GM13976 (cell line): ENCODE data around the gene LHFPL3.

ENCODE experiments used
- DNase-seq: peaks from one replicate; pipeline ENCODE4 v3.0.0; 2012; ENCODE audit warnings: low spot score
- in situ Hi-C: fragments of 300-500 bp; cut with MboI; formaldehyde crosslinking; loops from one replicate; pipeline ENCODE4 v1.12.0; 2022; ENCODE audit warnings: low sequenced_read_pairs, mixed read lengths, inconsistent platforms; ENCODE audit not compliant: unreplicated experiment
- TF ChIP-seq, protein P1 (sequence below): IDR thresholded peaks from 2 replicates; pipeline ENCODE4 v1.5.1; 2012; ENCODE audit warnings: borderline replicate concordance, mild to moderate bottlenecking; ENCODE audit not compliant: insufficient read depth; ENCODE audit errors: extremely low read depth, missing control alignments, control extremely low read depth

Gene LHFPL3

DNA sequence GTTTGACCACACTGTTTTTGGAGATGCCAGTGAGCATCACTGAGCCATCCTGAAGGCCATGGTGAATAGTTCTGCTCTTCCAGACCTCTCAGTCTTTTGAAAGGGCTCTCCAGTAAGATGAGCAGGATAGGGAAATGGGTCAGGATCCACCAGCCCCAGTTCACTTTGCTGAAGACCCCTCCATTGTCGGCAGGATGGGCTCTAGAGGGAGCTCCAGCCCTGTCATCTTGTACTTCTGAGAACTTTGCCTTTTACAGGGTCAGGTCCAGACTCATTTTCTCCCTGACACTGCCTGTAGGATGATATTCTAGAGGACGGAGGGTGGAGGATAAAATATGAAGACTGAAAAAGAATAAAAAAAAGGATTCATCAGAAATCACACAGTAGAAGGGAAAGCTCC lies 13.1 kb downstream of the LHFPL3 start:
- DNase-seq, result no peak
- TF ChIP-seq, protein P1, sequence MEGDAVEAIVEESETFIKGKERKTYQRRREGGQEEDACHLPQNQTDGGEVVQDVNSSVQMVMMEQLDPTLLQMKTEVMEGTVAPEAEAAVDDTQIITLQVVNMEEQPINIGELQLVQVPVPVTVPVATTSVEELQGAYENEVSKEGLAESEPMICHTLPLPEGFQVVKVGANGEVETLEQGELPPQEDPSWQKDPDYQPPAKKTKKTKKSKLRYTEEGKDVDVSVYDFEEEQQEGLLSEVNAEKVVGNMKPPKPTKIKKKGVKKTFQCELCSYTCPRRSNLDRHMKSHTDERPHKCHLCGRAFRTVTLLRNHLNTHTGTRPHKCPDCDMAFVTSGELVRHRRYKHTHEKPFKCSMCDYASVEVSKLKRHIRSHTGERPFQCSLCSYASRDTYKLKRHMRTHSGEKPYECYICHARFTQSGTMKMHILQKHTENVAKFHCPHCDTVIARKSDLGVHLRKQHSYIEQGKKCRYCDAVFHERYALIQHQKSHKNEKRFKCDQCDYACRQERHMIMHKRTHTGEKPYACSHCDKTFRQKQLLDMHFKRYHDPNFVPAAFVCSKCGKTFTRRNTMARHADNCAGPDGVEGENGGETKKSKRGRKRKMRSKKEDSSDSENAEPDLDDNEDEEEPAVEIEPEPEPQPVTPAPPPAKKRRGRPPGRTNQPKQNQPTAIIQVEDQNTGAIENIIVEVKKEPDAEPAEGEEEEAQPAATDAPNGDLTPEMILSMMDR, result no peak
- in situ Hi-C loops, result no loop called here

GRCh38 chr7:104352736-104353135 lies 24.3 kb downstream of the LHFPL3 start:
- TF ChIP-seq, protein P1, result no peak
- no peak for DNase-seq
- in situ Hi-C loops, result no loop called here

DNA sequence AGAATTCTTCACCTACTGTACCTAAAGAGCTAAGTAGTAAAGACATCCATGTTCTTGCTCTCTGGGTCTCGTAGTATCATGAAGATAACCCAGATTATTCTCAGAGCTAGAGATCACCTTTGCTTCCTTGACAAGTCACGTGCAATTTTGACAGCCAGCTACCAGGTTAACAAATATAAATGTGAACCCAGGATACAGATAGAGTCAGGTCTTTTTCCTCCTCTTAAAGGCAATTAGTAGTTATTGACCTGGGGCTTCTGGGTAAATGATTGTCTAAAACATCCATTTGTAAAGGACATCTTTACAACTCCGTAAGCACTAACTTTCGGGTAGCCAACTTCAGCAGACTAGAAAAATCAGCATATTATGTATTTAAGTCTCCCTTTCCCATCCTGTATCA lies 28.8 kb downstream of the LHFPL3 start:
- in situ Hi-C loops, result no loop called here
- no peak for DNase-seq
- TF ChIP-seq, protein P1, result no peak

- TF ChIP-seq, protein P1, result no peak
- DNase-seq, result no peak
- in situ Hi-C loops, result no loop called here
Measured at GRCh38 chr7:104358446-104359132, 30.2 kb downstream of the LHFPL3 start.

GRCh38 chr7:104362756-104363155 lies 34.4 kb downstream of the LHFPL3 start:
- TF ChIP-seq, protein P1, result no peak
- in situ Hi-C loops, result no loop called here
- no peak for DNase-seq

DNA sequence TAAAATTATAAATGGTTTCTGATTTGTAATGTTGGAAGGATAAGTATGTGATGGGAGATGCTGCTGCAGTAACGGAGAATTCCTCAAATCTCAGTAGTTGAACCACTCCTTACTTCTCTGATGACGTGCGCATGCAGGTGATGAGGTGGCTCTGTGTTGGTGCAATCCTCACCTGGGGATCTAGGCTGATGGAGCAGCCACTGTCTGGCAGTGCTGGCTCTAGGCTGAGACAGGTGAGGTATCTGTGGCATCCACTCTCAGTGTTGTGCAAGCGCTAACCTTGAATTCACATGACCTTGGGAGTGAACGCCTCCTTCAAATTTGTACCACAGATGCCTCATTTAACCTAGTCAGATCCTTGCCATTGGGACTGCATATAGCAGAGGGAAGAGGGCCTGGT lies 35.0 kb downstream of the LHFPL3 start:
- in situ Hi-C loops, result no loop called here
- TF ChIP-seq, protein P1, result no peak
- DNase-seq, result no peak
